ENCODE measurements around the gene MTX2.

MTX2 gene

GRCh38 chr2:176317199-176317598 is 48.0 kb downstream of the MTX2 start:
- Mint-ChIP-seq H3K4me1 (peaks cover 6% of the 10 kb centered on the region), H3K4me3 (no peak overlapping the region), H3K27me3 (no peaks in the 10 kb centered on the region), H3K27ac (no peak overlapping the region), H3K9me3 (no peaks in the 10 kb centered on the region), H3K36me3 (peaks cover 1% of the 10 kb centered on the region)
- no peak for DNase-seq
- CTCF ChIA-PET, result interaction anchor here (0.6 to 1.3 kb wide), 2 partner anchors 12 to 288 kb away, joined by 3 read pairs; no protein-coding TSS in a partner anchor

GRCh38 chr2:176317623-176318065 is 48.4 kb downstream of the MTX2 start:
- no peaks in the 10 kb centered on the region for H3K27me3 Mint-ChIP-seq
- CTCF ChIA-PET, result interaction anchor here (0.6 to 1.3 kb wide), 2 partner anchors 13 to 288 kb away, joined by 3 read pairs; no protein-coding TSS in a partner anchor

GRCh38 chr2:176321916-176322315 is 52.7 kb downstream of the MTX2 start:
- H3K4me1 Mint-ChIP-seq, result peaks cover 6% of the 10 kb centered on the region
- H3K4me3 Mint-ChIP-seq, result no peak overlapping the region
- no peak overlapping the region for H3K27ac Mint-ChIP-seq
- H3K27me3 Mint-ChIP-seq, result no peaks in the 10 kb centered on the region
- H3K36me3 Mint-ChIP-seq, result peaks cover 1% of the 10 kb centered on the region
- CTCF ChIA-PET, result no interaction called here
- no peak for DNase-seq
- no peaks in the 10 kb centered on the region for H3K9me3 Mint-ChIP-seq

More at GRCh38 chr2:176317623-176318065, 48.4 kb downstream of the MTX2 start:
- Mint-ChIP-seq H3K36me3 (peaks cover 1% of the 10 kb centered on the region), H3K9me3 (no peaks in the 10 kb centered on the region), H3K4me3 (no peak overlapping the region), H3K27ac (no peak overlapping the region), H3K4me1 (peaks cover 6% of the 10 kb centered on the region)
- no peak for DNase-seq

- no peaks in the 10 kb centered on the region for H3K4me1 Mint-ChIP-seq
- H3K36me3 Mint-ChIP-seq, result peaks cover 3% of the 10 kb centered on the region
- CTCF ChIA-PET, result no interaction called here
- no peaks in the 10 kb centered on the region for H3K27me3 Mint-ChIP-seq
- no peak for DNase-seq
- H3K27ac Mint-ChIP-seq, result no peak overlapping the region
- no peaks in the 10 kb centered on the region for H3K9me3 Mint-ChIP-seq
- H3K4me3 Mint-ChIP-seq, result no peak overlapping the region
Observed at GRCh38 chr2:176324862-176325261, 55.6 kb downstream of the MTX2 start.

- Mint-ChIP-seq H3K4me3 (no peak overlapping the region), H3K27ac (no peak overlapping the region), H3K4me1 (no peaks in the 10 kb centered on the region), H3K36me3 (peaks cover 3% of the 10 kb centered on the region), H3K27me3 (no peaks in the 10 kb centered on the region), H3K9me3 (no peaks in the 10 kb centered on the region)
- CTCF ChIA-PET, result no interaction called here
- no peak for DNase-seq
Observed at GRCh38 chr2:176325732-176326131, 56.5 kb downstream of the MTX2 start.

- no peaks in the 10 kb centered on the region for H3K9me3 Mint-ChIP-seq
- H3K27ac Mint-ChIP-seq, result no peak overlapping the region
- no peak for DNase-seq
- CTCF ChIA-PET, result no interaction called here
- peaks cover 6% of the 10 kb centered on the region for H3K36me3 Mint-ChIP-seq
- no peak overlapping the region for H3K4me3 Mint-ChIP-seq
- no peaks in the 10 kb centered on the region for H3K4me1 Mint-ChIP-seq
- H3K27me3 Mint-ChIP-seq, result no peaks in the 10 kb centered on the region
Observed at GRCh38 chr2:176328149-176328548, 58.9 kb downstream of the MTX2 start.

- Mint-ChIP-seq H3K27me3 (no peaks in the 10 kb centered on the region), H3K27ac (no peak overlapping the region), H3K36me3 (peaks cover 6% of the 10 kb centered on the region), H3K4me1 (no peaks in the 10 kb centered on the region), H3K9me3 (no peaks in the 10 kb centered on the region), H3K4me3 (no peak overlapping the region)
- CTCF ChIA-PET, result no interaction called here
- DNase-seq, result no peak
Observed at GRCh38 chr2:176330612-176331011, 61.4 kb downstream of the MTX2 start.

- CTCF ChIA-PET, result interaction anchor here (1.3 kb wide), 1 partner anchor 191 kb away, joined by 4 read pairs; no protein-coding TSS in a partner anchor
- Mint-ChIP-seq H3K9me3 (no peaks in the 10 kb centered on the region), H3K27ac (no peak overlapping the region), H3K4me1 (no peaks in the 10 kb centered on the region), H3K4me3 (no peak overlapping the region), H3K27me3 (no peaks in the 10 kb centered on the region), H3K36me3 (peaks cover 6% of the 10 kb centered on the region)
- DNase-seq, result no peak
Observed at GRCh38 chr2:176331646-176332045, 62.4 kb downstream of the MTX2 start.

- Mint-ChIP-seq H3K4me3 (no peak overlapping the region), H3K27me3 (no peaks in the 10 kb centered on the region), H3K4me1 (no peaks in the 10 kb centered on the region), H3K27ac (no peak overlapping the region), H3K9me3 (no peaks in the 10 kb centered on the region), H3K36me3 (peaks cover 7% of the 10 kb centered on the region)
- no peak for DNase-seq
- CTCF ChIA-PET, result no interaction called here
Observed at GRCh38 chr2:176334729-176335128, 65.5 kb downstream of the MTX2 start.

- no peaks in the 10 kb centered on the region for H3K27me3 Mint-ChIP-seq
- H3K4me1 Mint-ChIP-seq, result no peaks in the 10 kb centered on the region
- H3K36me3 Mint-ChIP-seq, result peaks cover 2% of the 10 kb centered on the region
- H3K27ac Mint-ChIP-seq, result no peak overlapping the region
- no peak for DNase-seq
- H3K9me3 Mint-ChIP-seq, result no peaks in the 10 kb centered on the region
- CTCF ChIA-PET, result no interaction called here
- H3K4me3 Mint-ChIP-seq, result no peak overlapping the region
Observed at GRCh38 chr2:176338395-176338794, 69.2 kb downstream of the MTX2 start.

- no peaks in the 10 kb centered on the region for H3K27me3 Mint-ChIP-seq
- DNase-seq, result no peak
- H3K27ac Mint-ChIP-seq, result no peak overlapping the region
- H3K4me3 Mint-ChIP-seq, result no peak overlapping the region
- no peaks in the 10 kb centered on the region for H3K9me3 Mint-ChIP-seq
- CTCF ChIA-PET, result no interaction called here
- H3K4me1 Mint-ChIP-seq, result no peaks in the 10 kb centered on the region
- H3K36me3 Mint-ChIP-seq, result peaks cover 2% of the 10 kb centered on the region
Observed at GRCh38 chr2:176339208-176339607, 70.0 kb downstream of the MTX2 start.

GRCh38 chr2:176356251-176356650 is 87.0 kb downstream of the MTX2 start:
- DNase-seq, result no peak
- H3K36me3 Mint-ChIP-seq, result no peaks in the 10 kb centered on the region
- H3K4me3 Mint-ChIP-seq, result no peak overlapping the region
- H3K4me1 Mint-ChIP-seq, result no peaks in the 10 kb centered on the region
- CTCF ChIA-PET, result no interaction called here
- no peaks in the 10 kb centered on the region for H3K27me3 Mint-ChIP-seq
- H3K9me3 Mint-ChIP-seq, result no peaks in the 10 kb centered on the region
- H3K27ac Mint-ChIP-seq, result no peak overlapping the region

GRCh38 chr2:176364273-176364977 is 95.2 kb downstream of the MTX2 start:
- Mint-ChIP-seq H3K27ac (no peak overlapping the region), H3K4me3 (no peak overlapping the region), H3K27me3 (peaks cover 10% of the 10 kb centered on the region), H3K36me3 (no peaks in the 10 kb centered on the region), H3K9me3 (no peaks in the 10 kb centered on the region), H3K4me1 (no peaks in the 10 kb centered on the region)
- CTCF ChIA-PET, result no interaction called here
- no peak for DNase-seq

- CTCF ChIA-PET, result interaction anchor here (1.2 kb wide), 1 partner anchor 85 kb away, joined by 3 read pairs; no protein-coding TSS in a partner anchor
- H3K9me3 Mint-ChIP-seq, result no peaks in the 10 kb centered on the region
- DNase-seq, result no peak
- H3K4me1 Mint-ChIP-seq, result no peaks in the 10 kb centered on the region
- H3K27ac Mint-ChIP-seq, result no peak overlapping the region
- no peaks in the 10 kb centered on the region for H3K36me3 Mint-ChIP-seq
- H3K27me3 Mint-ChIP-seq, result peaks cover 9% of the 10 kb centered on the region
- no peak overlapping the region for H3K4me3 Mint-ChIP-seq
Observed at GRCh38 chr2:176368349-176368748, 99.1 kb downstream of the MTX2 start.

- Mint-ChIP-seq H3K27ac (no peak overlapping the region), H3K9me3 (no peaks in the 10 kb centered on the region), H3K4me1 (no peaks in the 10 kb centered on the region), H3K4me3 (no peak overlapping the region), H3K27me3 (peaks cover 6% of the 10 kb centered on the region), H3K36me3 (no peaks in the 10 kb centered on the region)
- DNase-seq, result no peak
- CTCF ChIA-PET, result no interaction called here
Observed at GRCh38 chr2:176370467-176371171, 101.4 kb downstream of the MTX2 start.

All from activated naive CD4-positive, alpha-beta T cell treated with anti-CD3 and anti-CD28 coated beads, Interleukin-2, amount 10 ng/mL, durations not matched to agents 7 days and 5 days (primary cell).